ENCODE measurements around the gene MYO18A.

The MYO18A gene

DNA sequence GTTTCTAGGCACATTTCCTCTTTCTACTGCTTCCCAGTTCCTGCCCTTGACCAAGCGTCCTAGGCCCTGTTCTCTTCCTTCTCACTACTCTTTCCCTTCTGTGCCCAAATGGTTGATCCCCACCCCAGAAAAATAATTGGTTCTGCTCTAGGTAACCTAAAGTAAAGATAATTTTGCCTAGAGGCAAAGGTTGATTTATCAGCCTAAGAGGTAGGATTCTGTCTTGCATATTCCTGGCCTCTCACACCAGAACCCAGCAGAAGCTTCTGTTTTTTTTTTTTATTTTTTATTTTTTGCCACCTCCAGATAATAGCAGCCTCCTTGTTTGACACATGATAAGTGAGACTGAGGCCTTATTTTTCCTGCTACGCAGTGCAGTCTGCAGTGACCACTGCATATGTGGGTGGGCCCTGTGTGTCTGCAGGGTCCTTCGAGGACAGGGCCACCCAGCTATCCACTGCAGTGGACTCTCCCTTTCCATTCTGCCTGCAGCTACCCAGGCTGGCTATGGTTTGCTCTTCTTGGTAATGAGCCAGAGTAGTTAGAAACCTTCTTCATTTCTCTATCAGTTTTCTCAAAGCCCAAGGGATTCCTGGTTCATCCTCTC lies 136.6 kb downstream of the MYO18A start:
- no peak for DNase-seq

DNA sequence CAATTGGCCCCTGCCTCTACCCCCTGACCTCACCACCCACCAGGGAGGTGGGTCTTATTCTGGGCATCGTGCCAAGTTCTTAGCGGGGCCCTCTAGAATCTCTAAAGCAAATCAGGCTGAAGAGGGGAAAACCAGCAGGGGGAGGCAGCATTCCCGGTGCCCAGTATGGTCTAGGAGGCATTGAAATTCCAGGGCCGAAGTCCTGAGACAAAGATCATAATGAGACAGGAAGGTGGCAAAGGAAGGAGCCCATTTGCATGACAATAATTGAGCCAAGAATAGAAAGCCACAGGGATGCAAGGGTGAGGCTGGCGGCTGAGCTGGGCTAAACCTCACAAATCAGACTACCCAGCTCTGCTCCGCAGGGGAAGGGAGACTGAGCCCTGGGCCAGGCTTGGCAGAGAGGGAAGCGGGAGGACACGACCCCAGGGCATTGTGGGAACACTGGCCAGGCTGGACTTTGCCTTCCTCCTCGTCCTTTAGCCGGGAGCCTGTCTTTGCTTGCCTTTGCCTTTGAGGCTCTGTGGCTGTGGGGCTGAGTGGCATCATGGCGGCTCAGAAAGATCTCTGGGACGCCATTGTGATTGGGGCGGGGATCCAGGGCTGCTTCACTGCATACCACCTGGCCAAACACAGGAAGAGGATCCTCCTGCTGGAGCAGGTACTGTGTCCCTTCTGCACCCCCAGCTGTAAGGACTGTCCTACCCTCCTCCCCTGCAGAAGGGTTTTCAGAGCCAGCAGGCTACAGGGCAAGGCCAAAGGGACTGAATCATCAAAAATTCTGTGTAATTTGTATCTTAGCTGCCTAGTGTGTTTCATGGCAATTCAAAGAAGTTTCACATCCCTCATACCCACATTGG lies 137.3 kb downstream of the MYO18A start, which contains the start of gene PIPOX:
PIPOX (plus strand) TSS at position 463 of the 860 bp plus-strand sequence; CDS start at position 548, 85 bp downstream.
- DNase-seq, result peak; percentile 84

DNA sequence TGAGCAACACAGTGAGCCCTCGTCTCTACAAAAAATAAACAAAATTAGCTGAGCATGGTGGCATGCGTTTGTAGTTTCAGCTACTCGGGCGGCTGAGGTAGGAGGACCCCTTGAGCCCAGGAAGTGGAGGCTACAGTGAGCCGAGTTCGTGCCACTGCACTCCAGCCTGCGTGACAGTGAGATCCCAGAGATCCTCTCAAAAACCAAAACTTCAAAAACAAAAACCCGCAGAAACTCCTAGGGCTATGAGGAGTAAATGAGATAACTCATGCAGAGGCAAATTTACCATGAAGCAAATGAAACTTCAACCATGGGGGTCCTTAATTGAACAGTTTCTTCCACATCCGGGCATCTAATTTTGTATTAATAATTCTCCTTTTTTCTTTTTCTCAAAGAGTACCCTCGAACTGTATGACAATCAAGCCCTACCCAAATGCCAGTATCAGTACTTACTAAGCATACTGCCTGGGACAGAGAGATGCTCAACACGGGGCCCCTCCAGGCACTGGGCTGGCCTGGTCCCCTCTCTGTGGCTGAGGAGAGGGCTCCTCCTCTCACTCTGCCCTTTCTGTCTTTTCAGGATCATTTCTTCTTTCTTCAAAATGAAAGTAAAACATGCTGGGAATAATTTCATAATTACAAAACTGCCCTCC lies 138.0 kb downstream of the MYO18A start:
- DNase-seq, result no peak

DNA sequence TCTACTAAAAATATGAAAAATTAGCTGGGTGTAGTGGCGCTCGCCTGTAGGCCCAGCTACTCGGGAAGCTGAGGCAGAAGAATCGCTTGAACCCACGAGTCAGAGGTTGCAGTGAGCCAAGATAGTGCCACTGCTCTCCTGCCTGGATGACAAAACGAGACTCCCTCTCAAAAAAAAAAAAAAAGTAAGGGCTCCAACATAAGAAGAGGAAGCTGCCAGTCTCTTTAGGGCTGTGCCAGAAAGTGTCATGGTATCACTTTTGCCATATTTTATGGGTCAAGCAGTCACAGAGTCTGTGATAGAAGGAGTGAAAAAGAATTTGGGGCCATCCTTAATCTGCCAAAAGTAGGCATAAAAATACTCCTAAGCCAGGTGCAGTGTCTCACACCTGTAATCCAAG lies 138.6 kb downstream of the MYO18A start:
- no peak for DNase-seq

DNA sequence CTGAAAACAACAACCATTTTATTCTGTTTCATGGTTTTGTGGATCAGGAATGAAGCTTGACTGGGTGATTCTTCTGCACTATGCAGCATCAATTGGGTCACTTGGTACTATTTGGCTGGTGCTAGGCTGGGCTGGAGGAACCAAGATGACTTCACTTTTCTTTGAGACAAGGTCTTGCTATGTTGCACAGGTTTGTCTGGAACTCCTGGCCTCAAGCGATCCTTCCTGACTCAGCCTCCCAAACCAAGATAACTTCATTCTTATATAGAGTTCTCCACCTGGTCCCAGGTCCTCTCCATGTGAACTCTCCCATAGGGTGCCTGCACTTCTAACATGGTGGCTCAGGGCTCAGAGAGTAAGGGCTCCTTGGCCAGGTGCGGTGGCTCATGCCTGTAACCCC lies 139.1 kb downstream of the MYO18A start:
- no peak for DNase-seq

DNA sequence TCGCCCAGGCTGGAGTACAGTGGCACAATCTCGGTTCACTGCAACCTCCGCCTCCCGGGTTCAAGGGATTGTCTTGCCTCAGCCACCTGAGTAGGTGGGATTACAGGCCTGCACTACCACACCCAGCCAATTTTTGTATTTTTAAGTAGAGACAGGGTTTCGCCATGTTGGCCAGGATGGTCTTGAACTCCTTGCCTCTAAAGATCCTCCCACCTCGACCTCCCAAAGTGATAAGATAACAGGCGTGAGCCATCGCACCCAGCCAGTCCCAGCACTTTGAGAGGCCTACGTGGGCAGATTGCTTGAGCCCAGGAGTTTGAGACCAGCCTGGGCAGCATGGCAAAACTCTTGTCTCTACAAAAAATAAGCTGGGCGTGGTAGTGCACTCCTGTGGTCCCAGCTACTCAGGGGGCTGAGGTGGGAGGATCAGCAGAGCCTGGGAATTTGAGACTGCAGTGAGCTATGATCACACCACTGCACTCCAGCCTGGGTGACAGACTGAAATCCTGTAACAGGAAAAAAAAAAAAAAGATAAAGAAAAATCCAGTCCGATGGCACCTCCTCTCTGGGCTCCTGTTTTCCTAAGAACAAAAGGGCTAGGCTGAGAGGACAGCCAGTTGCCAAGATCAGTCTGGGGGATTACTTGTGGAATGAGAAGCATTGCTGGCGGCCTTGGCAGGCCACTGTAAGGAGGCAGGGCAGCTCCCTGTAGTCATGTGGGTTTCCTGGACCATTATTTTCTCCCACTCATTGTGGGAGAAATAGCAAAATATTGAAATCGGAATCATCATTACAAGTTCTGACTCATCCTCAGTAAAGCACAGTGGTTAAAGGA lies 140.2 kb downstream of the MYO18A start:
- no peak for DNase-seq

DNA sequence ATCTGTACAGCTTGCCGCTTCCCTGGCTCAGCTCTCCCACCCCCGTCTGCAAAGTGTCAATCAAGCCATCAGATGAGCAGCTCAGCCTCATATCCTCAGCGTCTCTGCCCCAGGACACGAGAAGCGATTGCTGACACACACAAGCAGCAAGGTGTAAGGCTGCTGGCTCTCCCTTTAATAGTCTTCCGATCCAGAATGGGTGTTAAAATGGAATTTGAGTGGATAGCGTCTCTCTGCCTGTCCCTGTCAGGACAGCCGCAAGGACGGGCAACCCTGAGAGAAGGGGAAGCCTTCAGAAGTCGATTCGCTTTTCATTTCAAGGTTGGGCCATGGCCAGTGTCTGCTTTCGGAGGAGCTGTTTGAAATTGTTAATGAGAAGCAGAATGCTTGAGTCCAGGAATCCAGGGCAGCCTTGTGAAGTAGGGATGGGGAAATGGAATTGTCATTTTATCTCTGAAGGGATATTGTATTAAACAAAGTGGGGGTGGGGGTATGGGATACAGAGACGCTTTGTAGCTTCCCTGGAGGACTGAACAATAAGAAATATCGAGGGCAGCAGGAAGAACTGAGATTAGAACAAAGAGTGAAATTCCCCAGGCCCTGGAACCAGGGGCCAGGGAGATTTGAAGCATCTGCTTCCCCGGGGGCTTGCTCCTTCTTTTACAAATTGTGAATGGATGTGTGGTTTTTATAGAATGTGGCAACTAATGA lies 142.0 kb downstream of the MYO18A start:
- DNase-seq, result no peak

DNA sequence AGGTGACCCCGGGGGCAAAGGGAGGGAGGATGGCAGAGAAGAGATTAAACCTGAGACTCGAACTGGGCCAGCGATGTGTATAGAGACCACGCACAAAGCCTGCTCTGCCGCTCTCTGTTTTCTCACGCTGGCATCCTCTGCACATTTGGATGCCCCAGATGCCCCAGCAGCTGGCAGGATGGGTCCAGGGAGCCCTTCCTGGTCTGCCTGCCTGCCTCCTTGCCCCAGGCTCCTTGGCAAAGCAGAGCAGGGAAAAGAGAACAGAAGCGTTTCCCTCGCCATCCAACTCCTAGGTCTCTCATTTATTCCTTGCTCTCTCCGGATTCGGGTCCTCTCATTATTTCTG lies 142.5 kb downstream of the MYO18A start:
- no peak for DNase-seq

DNA sequence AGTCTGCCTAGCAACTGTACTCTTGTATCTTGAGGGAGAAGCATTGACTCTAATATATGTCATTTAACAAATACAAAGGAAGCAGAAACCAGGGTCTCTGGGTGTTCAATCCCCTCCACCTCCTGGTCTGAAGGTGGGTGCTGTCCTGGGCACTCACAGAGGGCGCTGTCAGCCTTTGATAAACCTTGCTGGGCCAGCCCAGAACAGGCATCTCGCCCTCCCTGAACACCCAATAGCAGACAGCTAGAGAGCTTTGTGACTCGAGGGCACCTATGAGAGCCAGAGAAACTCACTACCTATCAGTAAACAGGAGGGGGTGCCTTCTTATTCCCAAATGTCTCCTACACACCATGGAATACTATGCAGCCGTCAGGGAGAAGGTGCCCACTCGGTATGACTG lies 143.6 kb downstream of the MYO18A start:
- DNase-seq, result no peak

DNA sequence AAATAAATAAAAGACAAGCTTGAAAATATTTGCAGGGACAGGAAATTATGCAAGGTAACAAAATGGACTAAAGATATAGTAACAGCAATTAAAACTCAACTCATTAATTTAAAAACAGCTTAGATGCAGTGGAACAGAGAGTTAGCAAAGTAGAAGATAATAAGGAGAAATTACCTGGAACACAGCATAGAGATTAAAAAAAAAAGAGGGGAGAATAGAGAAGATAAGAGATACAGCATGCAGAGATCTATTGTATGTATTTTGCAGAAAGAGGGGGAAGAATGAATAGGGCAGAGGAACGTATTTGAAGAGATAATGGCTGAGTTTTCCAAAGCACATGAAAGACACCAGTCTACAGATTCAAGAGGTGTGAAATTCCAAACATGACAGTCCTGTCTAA lies 145.7 kb downstream of the MYO18A start:
- DNase-seq, result no peak

DNA sequence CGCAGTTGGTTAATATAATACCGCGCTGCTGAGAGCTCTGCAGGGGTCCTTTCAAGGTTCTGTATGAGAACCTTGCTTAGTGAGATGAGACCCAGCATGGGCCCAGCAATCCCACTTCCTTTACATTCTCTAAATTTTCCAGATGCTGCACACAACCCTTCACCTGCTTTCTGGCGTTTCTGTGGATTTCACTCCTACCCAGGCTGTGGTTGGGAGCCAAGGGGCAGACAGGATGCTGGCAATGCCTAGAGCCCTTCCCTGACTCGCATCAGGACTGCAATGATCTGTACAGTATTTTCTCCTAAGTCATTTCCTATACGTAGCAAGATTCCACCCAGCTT lies 147.4 kb downstream of the MYO18A start:
- DNase-seq, result no peak

DNA sequence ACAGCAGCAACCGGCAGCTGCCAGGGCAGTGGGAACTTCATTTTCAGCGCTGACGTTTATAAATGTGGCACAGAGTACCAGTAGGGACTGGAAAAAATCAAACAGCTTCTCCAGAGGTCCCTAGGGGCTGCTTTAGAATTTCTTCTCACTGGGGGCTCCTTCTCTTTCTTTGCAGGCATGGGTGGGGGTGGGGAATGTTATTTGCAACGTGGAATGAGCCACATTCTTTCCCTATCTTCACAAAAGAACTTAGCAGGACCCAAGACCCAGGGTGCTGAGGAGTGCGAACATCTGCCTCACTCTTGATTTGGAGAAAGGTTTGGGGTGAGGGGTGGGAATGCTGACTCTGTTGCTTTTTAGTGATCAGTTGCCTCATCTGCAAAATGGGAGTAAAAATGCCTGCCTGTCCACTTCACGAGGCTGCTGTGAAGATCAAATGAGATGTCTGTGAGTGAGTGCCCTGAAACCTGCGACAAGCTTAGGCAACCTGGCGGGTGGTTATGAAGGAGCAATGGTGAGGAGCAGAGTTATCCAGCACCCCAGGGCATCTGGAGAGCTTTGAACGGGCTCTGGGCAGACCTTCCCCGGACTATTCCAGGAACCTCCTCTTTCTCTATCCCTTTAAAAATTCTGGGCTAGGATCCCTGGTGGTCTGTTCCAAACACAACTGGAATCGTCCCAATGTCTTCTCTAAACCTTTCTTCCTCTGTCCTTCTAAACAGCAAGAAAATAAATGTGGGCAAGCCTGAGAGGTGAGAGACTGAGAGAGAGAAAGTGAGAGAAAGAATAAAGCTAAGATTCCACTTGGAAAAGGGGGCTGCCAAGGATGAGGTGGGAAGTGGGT lies 148.0 kb downstream of the MYO18A start:
- DNase-seq, result no peak

DNA sequence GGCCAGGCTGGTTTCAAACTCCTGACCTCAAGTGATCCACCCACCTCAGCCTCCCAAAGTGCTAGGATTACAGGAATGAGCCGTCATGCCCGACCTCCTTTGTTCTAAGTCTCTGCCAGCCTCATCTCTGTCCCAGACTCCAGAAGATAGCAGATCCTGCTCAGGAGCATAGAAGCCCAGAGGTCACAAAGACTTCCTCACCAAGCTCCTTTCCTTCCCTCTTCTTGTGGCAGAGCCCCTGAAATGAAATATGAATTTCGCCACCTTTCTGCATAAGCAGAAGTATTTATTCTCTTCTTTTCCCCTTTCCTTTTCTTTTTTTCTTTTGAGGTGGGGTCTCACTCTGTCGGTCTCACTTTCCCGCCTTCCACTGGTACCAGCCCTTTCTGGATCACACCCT lies 148.7 kb downstream of the MYO18A start:
- DNase-seq, result no peak

DNA sequence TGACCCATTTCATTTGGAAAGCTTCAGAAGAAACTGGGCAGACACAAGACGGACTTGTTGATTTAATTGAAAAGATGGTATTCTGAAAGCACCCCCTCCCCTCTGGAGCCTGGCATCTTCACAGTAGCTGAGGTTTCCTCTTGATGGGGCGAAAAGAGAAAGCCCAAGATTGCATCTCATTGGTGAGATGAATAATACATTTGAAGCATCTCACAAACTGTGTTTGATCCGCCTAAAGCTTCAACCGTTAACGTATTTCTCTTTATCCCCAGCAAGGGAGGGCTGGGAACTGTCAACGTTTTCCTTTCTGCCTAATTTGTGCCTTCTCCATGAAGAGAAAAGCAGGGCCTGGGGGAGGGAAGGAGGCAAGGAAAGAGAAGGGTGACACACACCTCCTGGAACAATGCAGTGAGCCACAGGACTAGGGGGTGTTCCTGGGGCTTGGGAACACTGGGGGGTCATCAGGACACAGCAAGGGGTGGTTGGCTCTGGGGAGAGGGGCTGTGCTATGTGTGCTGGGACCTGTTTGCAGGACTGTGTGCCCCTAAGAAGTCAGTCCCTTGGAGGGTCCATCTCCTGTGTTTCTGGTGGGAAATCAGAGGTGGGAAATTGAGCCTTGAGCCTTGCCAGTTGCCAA lies 155.8 kb downstream of the MYO18A start:
- DNase-seq, result no peak

DNA sequence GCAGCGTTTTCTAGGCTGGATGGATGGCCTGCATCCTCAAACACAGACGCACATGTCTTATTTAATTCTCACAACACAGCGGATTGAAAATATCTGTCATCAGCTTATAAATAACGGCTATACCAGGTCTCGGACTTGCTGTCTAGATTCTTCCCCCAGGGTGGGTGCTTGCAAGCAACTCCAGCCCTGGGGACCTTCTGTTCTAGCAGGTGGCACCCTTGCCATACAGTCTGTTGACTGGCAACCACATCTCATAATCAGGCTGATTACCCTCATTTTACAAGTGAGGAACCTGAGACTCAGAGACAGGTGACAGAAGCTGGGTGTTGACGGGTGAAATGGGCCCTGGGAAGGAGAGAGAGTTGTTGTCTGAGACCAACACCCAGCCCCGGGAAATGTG lies 158.1 kb downstream of the MYO18A start:
- peak; percentile 84 for DNase-seq

DNA sequence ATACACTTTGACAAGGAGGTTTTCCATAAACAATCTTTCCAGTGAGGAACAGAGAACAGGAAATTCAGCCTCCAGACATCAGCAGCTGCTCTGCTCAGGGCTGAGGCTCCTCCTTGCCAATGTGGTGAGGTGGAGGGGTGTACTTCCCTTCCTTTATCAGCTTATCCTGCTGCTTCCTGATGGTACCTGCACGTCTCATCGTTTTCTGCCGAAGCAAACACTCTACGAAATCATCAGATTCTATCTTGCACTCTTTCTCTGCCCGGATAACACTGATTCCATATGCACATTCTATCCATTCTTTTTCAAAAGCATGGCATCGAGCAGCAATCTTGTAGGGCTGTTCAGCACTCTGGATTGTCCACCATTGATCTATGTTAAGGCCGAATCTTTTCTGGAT lies 159.0 kb downstream of the MYO18A start:
- DNase-seq, result no peak
